ENCODE results near the gene IRF2BPL. TPM values are rescaled to one million over a fixed set of nuclear protein-coding genes. Genes with fewer than 3 reads are reported as not detected.

The IRF2BPL gene
- total RNA-seq, 1 experiment from 2014 or later: 113 TPM

GRCh38 chr14:77018785-77019184, 9.7 kb downstream of the IRF2BPL start:
- intact Hi-C loops (cut with micrococcal nuclease): no loop called here
- no peaks in the 10 kb centered on the region for H3K9me3 ChIP-seq (ENCODE audit: low read length)
- no peak overlapping the region for H2AFZ ChIP-seq (ENCODE audit: low read length)
- H3K9ac ChIP-seq (ENCODE audit: low read length): no peak overlapping the region
- no TSS peak for BruUV-seq (replicated peaks)
- no peak overlapping the region for H3K4me2 ChIP-seq (ENCODE audit: low read length)
- H3K4me3 ChIP-seq (ENCODE audit: low read length): no peak overlapping the region
- H3K4me1 ChIP-seq (ENCODE audit: insufficient read depth, low read length): peaks cover 17% of the 10 kb centered on the region
- peaks cover 22% of the 10 kb centered on the region for H3K79me2 ChIP-seq (ENCODE audit: low read length)
- H3K27ac ChIP-seq (ENCODE audit: low read length): no peak overlapping the region
- no peaks in the 10 kb centered on the region for H3K36me3 ChIP-seq (ENCODE audit: low read depth, low read length)
- H3K9me2 ChIP-seq (replicated peaks; ENCODE audit: low read length): no peaks in the 10 kb centered on the region
- ATAC-seq: no peak
- CTCF ChIA-PET: no interaction called here
- peaks cover 17% of the 10 kb centered on the region for H4K20me1 ChIP-seq (ENCODE audit: low read length)
- H3F3A ChIP-seq (ENCODE audit: low read length, unreplicated experiment): peaks cover 6% of the 10 kb centered on the region
- TF ChIP-seq EZH2phosphoT487 (IDR thresholded peaks at IDR 0.05; ENCODE audit: borderline replicate concordance, low read length) (no peak), CTCF (conservative IDR thresholded peaks at IDR 0.05; ENCODE audit: low read depth, low read length) (no peak), EZH2 (IDR thresholded peaks at IDR 0.05; ENCODE audit: low read length, unreplicated experiment) (no peak)
- no peak for DNase-seq
- H3K27me3 ChIP-seq (ENCODE audit: low read length): no peaks in the 10 kb centered on the region
- POLR2A ChIA-PET (ENCODE audit: unreplicated experiment): no interaction called here

GRCh38 chr14:77017666-77018065, 10.8 kb downstream of the IRF2BPL start:
- no peaks in the 10 kb centered on the region for H3F3A ChIP-seq (ENCODE audit: low read length, unreplicated experiment)
- no peaks in the 10 kb centered on the region for H3K27me3 ChIP-seq (ENCODE audit: low read length)
- TF ChIP-seq EZH2 (IDR thresholded peaks at IDR 0.05; ENCODE audit: low read length, unreplicated experiment) (no peak), EZH2phosphoT487 (IDR thresholded peaks at IDR 0.05; ENCODE audit: borderline replicate concordance, low read length) (no peak), CTCF (conservative IDR thresholded peaks at IDR 0.05; ENCODE audit: low read depth, low read length) (no peak)
- no peak overlapping the region for H3K4me2 ChIP-seq (ENCODE audit: low read length)
- no peak overlapping the region for H3K4me3 ChIP-seq (ENCODE audit: low read length)
- BruUV-seq (replicated peaks): no TSS peak
- H3K36me3 ChIP-seq (ENCODE audit: low read depth, low read length): no peaks in the 10 kb centered on the region
- no peak overlapping the region for H3K9ac ChIP-seq (ENCODE audit: low read length)
- ATAC-seq (no peak), DNase-seq (no peak)
- peaks cover 5% of the 10 kb centered on the region; the same call in 1 of the 2 replicates for H4K20me1 ChIP-seq (ENCODE audit: low read length)
- no peaks in the 10 kb centered on the region for H3K9me3 ChIP-seq (ENCODE audit: low read length)
- CTCF ChIA-PET: no interaction called here
- intact Hi-C loops (cut with micrococcal nuclease): no loop called here
- POLR2A ChIA-PET (ENCODE audit: unreplicated experiment): no interaction called here
- peaks cover 6% of the 10 kb centered on the region for H3K4me1 ChIP-seq (ENCODE audit: insufficient read depth, low read length)
- peaks cover 11% of the 10 kb centered on the region for H3K79me2 ChIP-seq (ENCODE audit: low read length)
- no peaks in the 10 kb centered on the region for H3K9me2 ChIP-seq (replicated peaks; ENCODE audit: low read length)
- H3K27ac ChIP-seq (ENCODE audit: low read length): no peak overlapping the region
- no peak overlapping the region for H2AFZ ChIP-seq (ENCODE audit: low read length)

DNA sequence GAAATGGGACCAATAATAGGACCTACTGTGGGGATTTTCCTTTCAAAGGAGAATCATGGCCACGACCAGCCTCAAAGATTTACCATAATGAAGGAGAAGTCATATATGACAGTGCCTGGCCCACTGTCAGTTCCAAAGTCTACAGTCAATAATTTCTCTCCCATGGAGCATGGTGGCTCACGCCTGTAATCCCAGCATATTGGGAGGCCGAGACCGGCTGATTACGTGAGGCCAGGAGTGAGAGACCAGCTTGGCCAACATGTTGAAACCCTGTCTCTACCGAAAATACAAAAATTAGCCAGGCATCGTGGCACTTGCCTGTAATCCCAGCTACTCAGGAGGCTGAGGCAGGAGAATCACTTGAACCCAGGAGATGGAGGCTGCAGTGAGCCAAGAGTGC, 13.8 kb downstream of the IRF2BPL start:
- no peaks in the 10 kb centered on the region for H3K79me2 ChIP-seq (ENCODE audit: low read length)
- CTCF ChIA-PET: no interaction called here
- H3K4me3 ChIP-seq (ENCODE audit: low read length): no peak overlapping the region
- intact Hi-C loops (cut with micrococcal nuclease): no loop called here
- no peak overlapping the region for H3K27ac ChIP-seq (ENCODE audit: low read length)
- H3F3A ChIP-seq (ENCODE audit: low read length, unreplicated experiment): no peaks in the 10 kb centered on the region
- POLR2A ChIA-PET (ENCODE audit: unreplicated experiment): no interaction called here
- H3K9me2 ChIP-seq (replicated peaks; ENCODE audit: low read length): no peaks in the 10 kb centered on the region
- no peaks in the 10 kb centered on the region for H3K27me3 ChIP-seq (ENCODE audit: low read length)
- no peaks in the 10 kb centered on the region for H4K20me1 ChIP-seq (ENCODE audit: low read length)
- no peaks in the 10 kb centered on the region for H3K4me1 ChIP-seq (ENCODE audit: insufficient read depth, low read length)
- ATAC-seq (no peak), DNase-seq (no peak)
- no TSS peak for BruUV-seq (replicated peaks)
- TF ChIP-seq CTCF (conservative IDR thresholded peaks at IDR 0.05; ENCODE audit: low read depth, low read length) (no peak), EZH2phosphoT487 (IDR thresholded peaks at IDR 0.05; ENCODE audit: borderline replicate concordance, low read length) (no peak), EZH2 (IDR thresholded peaks at IDR 0.05; ENCODE audit: low read length, unreplicated experiment) (no peak)
- H3K9ac ChIP-seq (ENCODE audit: low read length): no peak overlapping the region
- no peaks in the 10 kb centered on the region for H3K9me3 ChIP-seq (ENCODE audit: low read length)
- H3K4me2 ChIP-seq (ENCODE audit: low read length): no peak overlapping the region
- H2AFZ ChIP-seq (ENCODE audit: low read length): no peak overlapping the region
- H3K36me3 ChIP-seq (ENCODE audit: low read depth, low read length): no peaks in the 10 kb centered on the region

Measured in PC-3 (cell line).